Measurements from ENCODE around the gene CALCOCO1.
A peak's percentile ranks its signal among the peaks of the same experiment; 100 is the strongest.
"Not testable (repeated sequence)": the region's sequence is repeated elsewhere in the genome, so short reads cannot be mapped to it uniquely, and the experiment has no call there.

CALCOCO1 gene

GRCh38 chr12:53696655-53697331 lies 30.5 kb downstream of the CALCOCO1 start:
- no peak for DNase-seq

GRCh38 chr12:53696285-53696654 lies 31.0 kb downstream of the CALCOCO1 start:
- no peak for DNase-seq

- no peak for DNase-seq
These were observed 31.8 kb downstream of the CALCOCO1 start for GRCh38 chr12:53695152-53696145.

DNA sequence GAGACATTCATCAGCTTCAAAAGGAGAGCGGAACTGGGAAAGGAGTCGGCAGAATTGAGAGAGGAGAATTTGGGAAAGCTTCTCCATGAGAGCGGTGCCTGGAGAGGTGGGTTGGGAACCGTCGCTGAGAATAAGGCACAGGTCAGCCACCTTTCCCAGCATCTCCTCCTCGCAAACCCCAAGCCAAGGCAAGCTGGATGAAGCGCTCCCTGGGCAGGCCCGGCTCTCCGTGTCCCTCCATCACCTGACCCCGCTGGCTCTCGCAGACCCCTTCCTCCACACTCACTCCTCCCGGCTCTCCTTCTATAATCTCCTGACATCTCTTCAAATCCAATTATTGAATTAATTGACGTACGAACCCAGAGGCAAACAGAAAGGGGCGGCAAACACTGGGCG lies 32.5 kb downstream of the CALCOCO1 start:
- no peak for DNase-seq

- DNase-seq: no peak
These were observed 39.1 kb downstream of the CALCOCO1 start for GRCh38 chr12:53688134-53688533.

DNA sequence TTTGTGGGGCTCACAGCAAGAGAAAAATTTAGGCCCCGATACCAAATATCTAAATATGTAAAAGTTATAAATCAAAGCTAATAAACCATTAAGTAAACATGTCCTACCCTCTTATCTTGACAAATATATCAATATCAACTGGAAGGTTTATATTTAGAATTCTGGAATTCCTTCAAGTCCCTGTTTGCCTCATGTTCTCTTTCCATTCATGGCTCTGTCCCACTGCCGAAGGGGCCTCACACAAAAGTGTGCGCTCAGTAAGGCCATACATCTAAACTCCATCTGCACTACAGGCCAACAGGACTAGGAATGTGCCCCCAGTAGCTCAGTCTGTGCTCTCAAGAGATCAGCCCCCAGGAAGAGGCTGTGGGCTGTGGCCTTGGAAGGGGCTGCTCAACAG lies 40.8 kb downstream of the CALCOCO1 start:
- DNase-seq: no peak

- no peak for DNase-seq
These were observed 42.5 kb downstream of the CALCOCO1 start for GRCh38 chr12:53684654-53685220.

DNA sequence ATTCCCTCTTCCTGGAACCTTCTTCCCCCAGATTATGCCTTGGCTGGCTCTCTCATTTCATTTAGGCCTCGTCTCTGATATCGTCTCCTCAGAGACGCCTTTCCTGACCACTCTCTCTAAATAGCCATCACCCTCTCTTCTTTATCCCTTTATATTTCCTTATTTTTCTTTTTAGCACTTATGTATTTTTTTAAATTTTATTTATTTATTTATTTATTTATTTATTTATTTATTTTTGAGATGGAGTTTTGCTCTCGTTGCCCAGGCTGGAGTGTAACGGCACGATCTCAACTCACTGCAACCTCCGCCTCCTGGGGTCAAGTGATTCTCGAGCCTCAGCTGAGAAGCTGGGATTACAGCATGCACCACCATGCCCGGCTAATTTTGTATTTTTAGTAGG lies 43.3 kb downstream of the CALCOCO1 start:
- no peak for DNase-seq

GRCh38 chr12:53683494-53683893 lies 43.8 kb downstream of the CALCOCO1 start:
- no peak for DNase-seq

GRCh38 chr12:53680061-53680460 lies 47.2 kb downstream of the CALCOCO1 start:
- DNase-seq: not testable (repeated sequence)

DNA sequence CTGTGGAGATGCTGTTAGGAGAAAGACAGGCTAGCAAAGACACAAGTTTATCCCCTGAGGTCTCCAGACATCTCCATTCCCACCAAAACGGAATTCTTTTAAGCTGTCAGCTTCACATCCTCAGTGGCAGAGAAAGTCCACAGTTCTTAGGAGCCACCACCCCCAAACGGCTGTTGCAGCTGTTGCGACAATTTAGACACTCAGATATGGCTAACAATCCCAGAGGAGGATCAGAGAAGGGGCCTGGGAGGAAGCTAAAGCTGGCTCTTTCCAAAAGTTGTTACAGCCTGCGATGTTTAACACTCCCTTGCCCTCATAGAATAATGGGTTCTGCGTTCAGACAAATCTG lies 49.5 kb downstream of the CALCOCO1 start:
- DNase-seq: no peak

DNA sequence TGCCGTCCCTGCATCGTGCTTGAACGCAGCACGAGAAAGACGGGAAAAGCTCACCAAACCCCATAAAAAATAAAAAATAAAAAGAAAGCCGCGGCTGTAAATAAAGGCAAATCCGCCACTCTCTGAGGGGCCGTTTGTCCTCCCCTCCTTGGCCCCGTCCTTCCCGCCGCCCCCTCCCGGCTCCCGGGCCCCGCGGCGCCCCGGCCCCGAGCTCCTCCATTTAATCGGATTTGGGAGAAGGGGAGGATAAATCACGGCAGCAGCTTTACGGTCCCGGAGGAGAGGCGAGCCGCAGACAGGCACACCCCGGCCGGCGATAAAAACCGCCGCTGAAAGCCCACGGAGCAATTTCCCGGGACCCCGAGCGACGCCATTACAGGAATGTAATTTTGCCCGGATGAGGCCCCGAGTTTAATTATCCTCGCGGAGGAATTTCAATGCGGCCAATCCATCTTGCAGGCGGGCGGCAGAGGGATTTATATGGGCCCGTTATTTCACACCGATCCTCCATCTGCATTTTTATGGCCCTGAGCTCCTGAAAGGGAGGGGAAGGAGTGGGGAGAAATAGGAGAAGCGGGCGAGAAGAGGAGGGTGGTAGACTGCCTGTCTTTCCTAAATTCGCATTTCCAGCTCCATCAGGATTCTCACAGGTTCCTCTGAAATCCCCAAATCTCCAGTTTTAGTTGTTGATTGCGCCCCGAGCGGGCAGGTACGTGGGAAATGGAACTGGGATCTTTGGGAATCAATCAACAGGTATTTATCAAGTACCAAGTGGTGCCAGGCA lies 50.0 kb downstream of the CALCOCO1 start:
- DNase-seq: no peak

GRCh38 chr12:53676656-53677015 lies 50.6 kb downstream of the CALCOCO1 start:
- DNase-seq: no peak

DNA sequence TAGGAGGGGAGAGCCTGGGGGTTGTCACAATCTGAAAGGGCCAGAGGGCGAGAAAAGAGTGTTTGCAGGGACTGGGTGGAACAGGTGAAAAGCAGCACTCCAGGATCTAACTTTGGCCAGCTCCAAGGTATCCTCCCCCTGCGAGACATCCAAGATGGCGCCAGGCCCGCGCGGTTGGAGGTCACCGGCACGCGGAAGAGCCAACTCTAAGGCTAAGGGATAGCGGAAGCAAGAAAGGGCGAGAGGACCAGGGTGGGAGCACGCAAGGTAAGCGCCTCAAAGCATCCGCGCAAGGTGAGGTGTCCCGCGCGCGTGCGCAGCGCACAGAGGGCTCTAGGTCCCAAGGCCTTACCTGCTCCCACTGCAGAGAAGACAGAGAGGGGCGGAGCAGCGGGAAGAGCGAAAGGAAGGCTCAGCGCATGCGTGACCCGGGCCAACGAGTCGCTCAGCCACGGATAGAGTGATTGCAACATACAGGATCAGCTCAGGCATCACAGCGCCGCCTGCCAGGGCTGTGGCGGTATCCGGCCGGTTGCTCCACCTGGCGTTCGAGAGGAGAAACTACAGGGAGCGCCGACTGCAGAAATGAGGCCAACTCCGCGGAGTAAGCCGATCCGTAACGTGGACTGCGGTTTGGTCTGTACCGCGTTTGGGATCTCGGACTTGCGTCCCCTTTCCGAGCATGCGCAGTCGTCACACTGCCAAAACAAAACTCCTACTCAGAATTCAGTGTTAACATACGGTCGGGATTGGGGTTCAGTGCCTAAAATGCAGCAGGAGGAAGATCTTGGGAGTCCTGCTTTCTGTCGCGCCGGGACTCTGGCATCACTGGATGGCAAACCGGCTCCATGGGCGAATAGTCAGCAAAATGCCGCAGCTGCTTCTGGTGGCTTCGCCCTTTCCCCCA lies 51.3 kb downstream of the CALCOCO1 start, which contains the start of gene ATP5MC2:
Gene ATP5MC2 (minus strand): TSS at position 383 of the 907 bp plus-strand sequence. CDS start 3,469 bp downstream, outside the sequence.
- DNase-seq: peak; percentile 98

GRCh38 chr12:53674977-53675700 lies 52.1 kb downstream of the CALCOCO1 start:
- DNase-seq: no peak

- DNase-seq: no peak
These were observed 56.3 kb downstream of the CALCOCO1 start for GRCh38 chr12:53670971-53671370.

- no peak for DNase-seq
These were observed 56.9 kb downstream of the CALCOCO1 start for GRCh38 chr12:53670308-53670707.

GRCh38 chr12:53667080-53667479 lies 60.2 kb downstream of the CALCOCO1 start:
- DNase-seq: no peak

- no peak for DNase-seq
These were observed 62.3 kb downstream of the CALCOCO1 start for GRCh38 chr12:53664936-53665335.

DNA sequence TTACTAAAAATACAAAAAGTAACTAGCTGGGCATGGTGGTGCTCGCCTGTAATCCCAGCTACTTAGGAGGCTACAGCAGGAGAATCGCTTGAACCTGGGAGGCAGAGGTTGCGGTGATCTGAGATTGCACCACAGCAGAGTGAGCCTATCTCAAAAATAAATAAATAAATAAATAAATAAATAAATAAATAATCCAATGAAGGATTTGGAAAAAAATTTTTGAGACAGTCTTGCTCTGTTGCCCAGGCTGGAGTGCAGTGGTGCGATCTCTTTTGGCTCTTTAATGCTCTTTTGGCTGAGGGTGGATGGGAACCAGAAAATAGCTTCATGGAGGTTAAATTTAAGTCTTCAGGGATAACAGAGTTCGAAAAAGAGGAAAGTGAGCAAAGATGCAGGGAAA lies 63.1 kb downstream of the CALCOCO1 start:
- no peak for DNase-seq

GRCh38 chr12:53660041-53660440 lies 67.2 kb downstream of the CALCOCO1 start:
- DNase-seq: no peak
